ENCODE data around the gene GLCE. TPM values are rescaled to one million over a fixed set of nuclear protein-coding genes. Genes with fewer than 3 reads are reported as not detected.

The GLCE gene
- total RNA-seq, 1 experiment from 2014 or later = 12.5 TPM

DNA sequence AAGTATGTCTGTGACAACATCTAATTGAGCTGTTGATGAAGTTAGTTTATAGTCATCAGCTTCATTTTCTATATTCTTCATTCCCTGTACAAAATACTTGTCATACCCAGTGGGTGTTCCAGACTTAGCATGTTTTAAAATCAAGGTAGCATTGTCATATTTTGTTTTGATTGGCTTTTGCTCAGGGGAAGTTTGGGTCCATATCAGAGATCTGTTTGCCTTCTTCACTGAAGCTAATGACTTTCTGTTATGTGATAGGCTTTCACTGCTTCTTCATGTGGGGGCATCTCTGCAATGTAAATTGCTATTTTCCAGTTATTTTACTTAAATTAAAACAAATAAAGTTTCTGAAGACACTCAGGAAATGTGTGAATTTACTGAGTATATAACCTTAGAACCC is 15.1 kb downstream of the GLCE start (continued):
- TF ChIP-seq, protein P1, sequence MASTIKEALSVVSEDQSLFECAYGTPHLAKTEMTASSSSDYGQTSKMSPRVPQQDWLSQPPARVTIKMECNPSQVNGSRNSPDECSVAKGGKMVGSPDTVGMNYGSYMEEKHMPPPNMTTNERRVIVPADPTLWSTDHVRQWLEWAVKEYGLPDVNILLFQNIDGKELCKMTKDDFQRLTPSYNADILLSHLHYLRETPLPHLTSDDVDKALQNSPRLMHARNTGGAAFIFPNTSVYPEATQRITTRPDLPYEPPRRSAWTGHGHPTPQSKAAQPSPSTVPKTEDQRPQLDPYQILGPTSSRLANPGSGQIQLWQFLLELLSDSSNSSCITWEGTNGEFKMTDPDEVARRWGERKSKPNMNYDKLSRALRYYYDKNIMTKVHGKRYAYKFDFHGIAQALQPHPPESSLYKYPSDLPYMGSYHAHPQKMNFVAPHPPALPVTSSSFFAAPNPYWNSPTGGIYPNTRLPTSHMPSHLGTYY (CRISPR knock-in tag; IDR thresholded peaks at IDR 0.05) = no peak
- TF ChIP-seq MYBL2 (CRISPR knock-in tag; IDR thresholded peaks at IDR 0.05) (no peak), TP53 (CRISPR knock-in tag; IDR thresholded peaks at IDR 0.05) (no peak), JAZF1 (CRISPR knock-in tag; IDR thresholded peaks at IDR 0.05) (no peak), ZNF219 (CRISPR knock-in tag; IDR thresholded peaks at IDR 0.05; ENCODE audit: borderline replicate concordance) (no peak), NR1H2 (CRISPR knock-in tag; IDR thresholded peaks at IDR 0.05) (no peak), SP1 (CRISPR knock-in tag; conservative IDR thresholded peaks at IDR 0.05) (no peak)
- TF ChIP-seq, protein P2, sequence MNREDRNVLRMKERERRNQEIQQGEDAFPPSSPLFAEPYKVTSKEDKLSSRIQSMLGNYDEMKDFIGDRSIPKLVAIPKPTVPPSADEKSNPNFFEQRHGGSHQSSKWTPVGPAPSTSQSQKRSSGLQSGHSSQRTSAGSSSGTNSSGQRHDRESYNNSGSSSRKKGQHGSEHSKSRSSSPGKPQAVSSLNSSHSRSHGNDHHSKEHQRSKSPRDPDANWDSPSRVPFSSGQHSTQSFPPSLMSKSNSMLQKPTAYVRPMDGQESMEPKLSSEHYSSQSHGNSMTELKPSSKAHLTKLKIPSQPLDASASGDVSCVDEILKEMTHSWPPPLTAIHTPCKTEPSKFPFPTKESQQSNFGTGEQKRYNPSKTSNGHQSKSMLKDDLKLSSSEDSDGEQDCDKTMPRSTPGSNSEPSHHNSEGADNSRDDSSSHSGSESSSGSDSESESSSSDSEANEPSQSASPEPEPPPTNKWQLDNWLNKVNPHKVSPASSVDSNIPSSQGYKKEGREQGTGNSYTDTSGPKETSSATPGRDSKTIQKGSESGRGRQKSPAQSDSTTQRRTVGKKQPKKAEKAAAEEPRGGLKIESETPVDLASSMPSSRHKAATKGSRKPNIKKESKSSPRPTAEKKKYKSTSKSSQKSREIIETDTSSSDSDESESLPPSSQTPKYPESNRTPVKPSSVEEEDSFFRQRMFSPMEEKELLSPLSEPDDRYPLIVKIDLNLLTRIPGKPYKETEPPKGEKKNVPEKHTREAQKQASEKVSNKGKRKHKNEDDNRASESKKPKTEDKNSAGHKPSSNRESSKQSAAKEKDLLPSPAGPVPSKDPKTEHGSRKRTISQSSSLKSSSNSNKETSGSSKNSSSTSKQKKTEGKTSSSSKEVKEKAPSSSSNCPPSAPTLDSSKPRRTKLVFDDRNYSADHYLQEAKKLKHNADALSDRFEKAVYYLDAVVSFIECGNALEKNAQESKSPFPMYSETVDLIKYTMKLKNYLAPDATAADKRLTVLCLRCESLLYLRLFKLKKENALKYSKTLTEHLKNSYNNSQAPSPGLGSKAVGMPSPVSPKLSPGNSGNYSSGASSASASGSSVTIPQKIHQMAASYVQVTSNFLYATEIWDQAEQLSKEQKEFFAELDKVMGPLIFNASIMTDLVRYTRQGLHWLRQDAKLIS (CRISPR knock-in tag; IDR thresholded peaks at IDR 0.05; ENCODE audit: borderline replicate concordance) = no peak

DNA sequence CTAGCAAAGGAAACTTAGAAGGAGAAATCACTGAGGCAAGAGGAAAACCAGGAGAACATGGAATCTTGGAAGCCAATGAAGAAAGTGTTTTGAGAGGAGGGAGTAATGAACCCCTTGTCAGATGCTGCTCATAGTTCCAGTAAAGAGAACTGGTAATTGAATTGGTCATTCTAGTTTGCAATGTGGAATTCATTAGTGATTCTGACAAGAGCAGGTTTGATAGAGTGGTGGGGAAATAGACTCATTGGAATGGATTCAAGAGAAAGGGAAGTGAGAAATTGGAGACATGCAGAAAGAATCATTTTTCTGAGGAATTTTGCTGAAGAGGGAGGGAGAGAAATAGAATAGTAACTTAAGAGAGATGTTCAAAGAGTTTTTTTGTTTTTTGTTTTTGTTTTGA is 21.0 kb downstream of the GLCE start:
- Mint-ChIP-seq H3K36me3 (no peaks in the 10 kb centered on the region), H3K4me3 (no peak overlapping the region), H3K27me3 (ENCODE audit: low read depth) (no peaks in the 10 kb centered on the region), H3K9me3 (no peaks in the 10 kb centered on the region), H3K4me1 (no peaks in the 10 kb centered on the region), H3K27ac (no peak overlapping the region)
- DNase-seq (ENCODE audit: low spot score) (no peak), ATAC-seq (no peak)
- ChIA-PET POLR2A (no interaction called here), CTCF (no interaction called here)
- no peak for TF ChIP-seq TEAD4 (CRISPR knock-in tag; IDR thresholded peaks at IDR 0.05)

DNA sequence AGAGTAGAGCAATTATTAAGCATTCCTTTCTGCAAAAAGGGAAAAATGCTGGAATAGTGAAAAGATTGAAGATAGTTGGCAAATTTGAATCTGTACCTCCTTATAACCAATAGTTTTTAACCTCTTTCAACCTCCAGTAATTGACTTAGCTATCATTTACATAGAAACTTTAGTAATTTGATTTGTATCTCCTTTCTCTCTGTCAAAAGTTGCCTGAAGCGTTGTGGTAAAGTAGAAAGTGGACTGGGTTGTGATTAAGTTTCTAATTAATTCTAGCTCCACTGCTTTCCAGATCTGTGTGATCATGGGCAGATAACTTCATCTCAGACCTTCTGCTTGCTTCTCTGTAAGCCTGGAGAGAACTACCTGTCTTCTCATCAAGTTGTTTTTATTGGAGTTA is 24.8 kb downstream of the GLCE start:
- DNase-seq (ENCODE audit: low spot score) (no peak), ATAC-seq (no peak)
- Mint-ChIP-seq H3K4me3 (no peak overlapping the region), H3K36me3 (peaks cover 9% of the 10 kb centered on the region), H3K27me3 (ENCODE audit: low read depth) (no peaks in the 10 kb centered on the region), H3K9me3 (peaks cover 13% of the 10 kb centered on the region), H3K4me1 (no peaks in the 10 kb centered on the region), H3K27ac (no peak overlapping the region)
- CTCF ChIA-PET = no interaction called here
- POLR2A ChIA-PET = no interaction called here
- no peak for TF ChIP-seq RORB (CRISPR knock-in tag; IDR thresholded peaks at IDR 0.05)
- no peak for TF ChIP-seq ETV6 (CRISPR knock-in tag; IDR thresholded peaks at IDR 0.05)
- TF ChIP-seq IRF2 (CRISPR knock-in tag; IDR thresholded peaks at IDR 0.05; ENCODE audit: borderline replicate concordance, low read depth) = no peak
- TF ChIP-seq ELF4 (CRISPR knock-in tag; IDR thresholded peaks at IDR 0.05; ENCODE audit: low read depth) = no peak
- TF ChIP-seq FOXP1 (CRISPR knock-in tag; IDR thresholded peaks at IDR 0.05; ENCODE audit: borderline replicate concordance) = no peak
- TF ChIP-seq, protein P3, sequence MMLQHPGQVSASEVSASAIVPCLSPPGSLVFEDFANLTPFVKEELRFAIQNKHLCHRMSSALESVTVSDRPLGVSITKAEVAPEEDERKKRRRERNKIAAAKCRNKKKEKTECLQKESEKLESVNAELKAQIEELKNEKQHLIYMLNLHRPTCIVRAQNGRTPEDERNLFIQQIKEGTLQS (CRISPR knock-in tag; conservative IDR thresholded peaks at IDR 0.05) = no peak
- no peak for TF ChIP-seq GABPB1 (CRISPR knock-in tag; IDR thresholded peaks at IDR 0.05)
- TF ChIP-seq, protein P4, sequence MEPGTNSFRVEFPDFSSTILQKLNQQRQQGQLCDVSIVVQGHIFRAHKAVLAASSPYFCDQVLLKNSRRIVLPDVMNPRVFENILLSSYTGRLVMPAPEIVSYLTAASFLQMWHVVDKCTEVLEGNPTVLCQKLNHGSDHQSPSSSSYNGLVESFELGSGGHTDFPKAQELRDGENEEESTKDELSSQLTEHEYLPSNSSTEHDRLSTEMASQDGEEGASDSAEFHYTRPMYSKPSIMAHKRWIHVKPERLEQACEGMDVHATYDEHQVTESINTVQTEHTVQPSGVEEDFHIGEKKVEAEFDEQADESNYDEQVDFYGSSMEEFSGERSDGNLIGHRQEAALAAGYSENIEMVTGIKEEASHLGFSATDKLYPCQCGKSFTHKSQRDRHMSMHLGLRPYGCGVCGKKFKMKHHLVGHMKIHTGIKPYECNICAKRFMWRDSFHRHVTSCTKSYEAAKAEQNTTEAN (CRISPR knock-in tag; IDR thresholded peaks at IDR 0.05) = no peak
- TF ChIP-seq, protein P5, sequence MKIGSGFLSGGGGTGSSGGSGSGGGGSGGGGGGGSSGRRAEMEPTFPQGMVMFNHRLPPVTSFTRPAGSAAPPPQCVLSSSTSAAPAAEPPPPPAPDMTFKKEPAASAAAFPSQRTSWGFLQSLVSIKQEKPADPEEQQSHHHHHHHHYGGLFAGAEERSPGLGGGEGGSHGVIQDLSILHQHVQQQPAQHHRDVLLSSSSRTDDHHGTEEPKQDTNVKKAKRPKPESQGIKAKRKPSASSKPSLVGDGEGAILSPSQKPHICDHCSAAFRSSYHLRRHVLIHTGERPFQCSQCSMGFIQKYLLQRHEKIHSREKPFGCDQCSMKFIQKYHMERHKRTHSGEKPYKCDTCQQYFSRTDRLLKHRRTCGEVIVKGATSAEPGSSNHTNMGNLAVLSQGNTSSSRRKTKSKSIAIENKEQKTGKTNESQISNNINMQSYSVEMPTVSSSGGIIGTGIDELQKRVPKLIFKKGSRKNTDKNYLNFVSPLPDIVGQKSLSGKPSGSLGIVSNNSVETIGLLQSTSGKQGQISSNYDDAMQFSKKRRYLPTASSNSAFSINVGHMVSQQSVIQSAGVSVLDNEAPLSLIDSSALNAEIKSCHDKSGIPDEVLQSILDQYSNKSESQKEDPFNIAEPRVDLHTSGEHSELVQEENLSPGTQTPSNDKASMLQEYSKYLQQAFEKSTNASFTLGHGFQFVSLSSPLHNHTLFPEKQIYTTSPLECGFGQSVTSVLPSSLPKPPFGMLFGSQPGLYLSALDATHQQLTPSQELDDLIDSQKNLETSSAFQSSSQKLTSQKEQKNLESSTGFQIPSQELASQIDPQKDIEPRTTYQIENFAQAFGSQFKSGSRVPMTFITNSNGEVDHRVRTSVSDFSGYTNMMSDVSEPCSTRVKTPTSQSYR (CRISPR knock-in tag; IDR thresholded peaks at IDR 0.05) = no peak
- TF ChIP-seq, protein P1 (CRISPR knock-in tag; IDR thresholded peaks at IDR 0.05) = no peak
- TF ChIP-seq, protein P6, sequence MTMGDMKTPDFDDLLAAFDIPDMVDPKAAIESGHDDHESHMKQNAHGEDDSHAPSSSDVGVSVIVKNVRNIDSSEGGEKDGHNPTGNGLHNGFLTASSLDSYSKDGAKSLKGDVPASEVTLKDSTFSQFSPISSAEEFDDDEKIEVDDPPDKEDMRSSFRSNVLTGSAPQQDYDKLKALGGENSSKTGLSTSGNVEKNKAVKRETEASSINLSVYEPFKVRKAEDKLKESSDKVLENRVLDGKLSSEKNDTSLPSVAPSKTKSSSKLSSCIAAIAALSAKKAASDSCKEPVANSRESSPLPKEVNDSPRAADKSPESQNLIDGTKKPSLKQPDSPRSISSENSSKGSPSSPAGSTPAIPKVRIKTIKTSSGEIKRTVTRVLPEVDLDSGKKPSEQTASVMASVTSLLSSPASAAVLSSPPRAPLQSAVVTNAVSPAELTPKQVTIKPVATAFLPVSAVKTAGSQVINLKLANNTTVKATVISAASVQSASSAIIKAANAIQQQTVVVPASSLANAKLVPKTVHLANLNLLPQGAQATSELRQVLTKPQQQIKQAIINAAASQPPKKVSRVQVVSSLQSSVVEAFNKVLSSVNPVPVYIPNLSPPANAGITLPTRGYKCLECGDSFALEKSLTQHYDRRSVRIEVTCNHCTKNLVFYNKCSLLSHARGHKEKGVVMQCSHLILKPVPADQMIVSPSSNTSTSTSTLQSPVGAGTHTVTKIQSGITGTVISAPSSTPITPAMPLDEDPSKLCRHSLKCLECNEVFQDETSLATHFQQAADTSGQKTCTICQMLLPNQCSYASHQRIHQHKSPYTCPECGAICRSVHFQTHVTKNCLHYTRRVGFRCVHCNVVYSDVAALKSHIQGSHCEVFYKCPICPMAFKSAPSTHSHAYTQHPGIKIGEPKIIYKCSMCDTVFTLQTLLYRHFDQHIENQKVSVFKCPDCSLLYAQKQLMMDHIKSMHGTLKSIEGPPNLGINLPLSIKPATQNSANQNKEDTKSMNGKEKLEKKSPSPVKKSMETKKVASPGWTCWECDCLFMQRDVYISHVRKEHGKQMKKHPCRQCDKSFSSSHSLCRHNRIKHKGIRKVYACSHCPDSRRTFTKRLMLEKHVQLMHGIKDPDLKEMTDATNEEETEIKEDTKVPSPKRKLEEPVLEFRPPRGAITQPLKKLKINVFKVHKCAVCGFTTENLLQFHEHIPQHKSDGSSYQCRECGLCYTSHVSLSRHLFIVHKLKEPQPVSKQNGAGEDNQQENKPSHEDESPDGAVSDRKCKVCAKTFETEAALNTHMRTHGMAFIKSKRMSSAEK (CRISPR knock-in tag; IDR thresholded peaks at IDR 0.05; ENCODE audit: borderline replicate concordance) = no peak

Measured in WTC11 (cell line).